Left cardiac atrium (tissue), 4 donors: ENCODE data around the gene TIE1. TPM values are rescaled to one million over a fixed set of nuclear protein-coding genes. Genes with fewer than 3 reads are reported as not detected.

Experiments used
- ATAC-seq, 2 donors: fragments of 200-7000 bp; cut with Tn5 transposase; one replicate each; pipeline ENCODE4 v1.9.1; 2020; ENCODE audit warnings: mild to moderate bottlenecking in 2 of 2, moderate library complexity in 2 of 2
- DNase-seq: peaks from one replicate; pipeline ENCODE4 v3.0.0-alpha.2; 2020
- intact Hi-C, 2 donors: fragments of 100-400 bp; cut with DNase I; formaldehyde crosslinking; loops; one replicate each; pipeline versions ENCODE4 v1.14.1 to v1.15.1; 2022 to 2023
- total RNA-seq, 2 donors: library from RNA; stranded (reverse); fragmentation: NEBNext Ultra II Directional; extraction: Animal tissue kit (Norgen Biotek cat#: 25700); gene quantifications; one replicate each; pipeline ENCODE4 v1.2.1, GENCODE V29; 2021
- donor health status: DM: no; HTN: yes; CAD: no.
- donor health status: DM: no; HTN: yes; CAD: no; lungs with severe emphysema.
- donor health status: DM: yes; HTN: yes; CAD: no.
- donor health status: Dilated cardiomyopathy.

The TIE1 gene
- total RNA-seq, 2 donors from 2014 or later, result 23.1 to 38.9 TPM

DNA sequence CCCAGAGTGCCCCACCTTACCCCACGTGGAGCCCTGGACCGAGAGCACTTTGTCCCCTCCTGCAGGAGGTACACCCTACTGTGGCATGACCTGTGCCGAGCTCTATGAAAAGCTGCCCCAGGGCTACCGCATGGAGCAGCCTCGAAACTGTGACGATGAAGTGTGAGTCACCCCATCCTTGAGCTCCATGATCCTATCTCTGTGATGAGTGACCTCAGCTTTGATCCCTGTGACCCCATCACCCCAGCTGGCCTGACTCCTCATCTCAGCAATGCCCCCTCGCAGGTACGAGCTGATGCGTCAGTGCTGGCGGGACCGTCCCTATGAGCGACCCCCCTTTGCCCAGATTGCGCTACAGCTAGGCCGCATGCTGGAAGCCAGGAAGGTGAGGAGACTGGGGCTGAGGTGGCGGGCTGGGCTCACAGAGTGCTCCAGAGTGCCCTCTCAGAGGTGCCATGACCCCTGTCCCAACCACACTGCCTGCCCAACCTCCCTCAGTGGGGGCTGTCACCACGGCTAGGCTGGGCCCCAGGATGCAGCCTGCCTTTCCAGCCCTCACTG, 20.6 kb downstream of the TIE1 start:
- DNase-seq (no peak), ATAC-seq (no peak)
- intact Hi-C loops, result no loop called here

DNA sequence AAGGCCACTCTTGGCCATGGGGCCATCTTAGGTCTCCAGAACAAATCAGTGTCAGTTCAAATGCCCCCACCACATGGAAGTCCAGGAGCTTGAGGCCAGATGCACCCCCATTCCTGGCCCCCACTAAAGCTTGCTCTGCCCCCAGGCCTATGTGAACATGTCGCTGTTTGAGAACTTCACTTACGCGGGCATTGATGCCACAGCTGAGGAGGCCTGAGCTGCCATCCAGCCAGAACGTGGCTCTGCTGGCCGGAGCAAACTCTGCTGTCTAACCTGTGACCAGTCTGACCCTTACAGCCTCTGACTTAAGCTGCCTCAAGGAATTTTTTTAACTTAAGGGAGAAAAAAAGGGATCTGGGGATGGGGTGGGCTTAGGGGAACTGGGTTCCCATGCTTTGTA, 21.7 kb downstream of the TIE1 start:
- DNase-seq (no peak), ATAC-seq (no peak)
- intact Hi-C loops, result no loop called here

DNA sequence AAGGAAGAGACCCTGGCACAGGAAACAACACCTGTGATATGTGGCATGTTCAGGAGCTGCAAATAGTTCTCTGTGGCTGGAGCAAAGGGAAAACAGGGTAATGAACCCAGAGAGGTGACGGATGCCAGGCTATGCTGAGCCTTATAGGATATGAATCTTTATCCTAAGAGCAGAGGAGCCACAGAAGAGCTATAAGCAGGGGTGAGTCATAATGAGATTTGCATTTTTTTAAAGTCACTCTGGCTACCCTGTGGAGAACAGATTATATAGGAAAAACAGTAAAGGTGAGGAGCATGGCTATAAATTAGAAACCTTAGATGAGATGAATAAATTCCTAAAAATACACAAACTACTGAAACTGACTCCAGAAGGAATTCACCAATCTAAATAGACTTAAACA, 24.0 kb downstream of the TIE1 start:
- no peak for DNase-seq
- intact Hi-C loops, result no loop called here
- ATAC-seq, result no peak

DNA sequence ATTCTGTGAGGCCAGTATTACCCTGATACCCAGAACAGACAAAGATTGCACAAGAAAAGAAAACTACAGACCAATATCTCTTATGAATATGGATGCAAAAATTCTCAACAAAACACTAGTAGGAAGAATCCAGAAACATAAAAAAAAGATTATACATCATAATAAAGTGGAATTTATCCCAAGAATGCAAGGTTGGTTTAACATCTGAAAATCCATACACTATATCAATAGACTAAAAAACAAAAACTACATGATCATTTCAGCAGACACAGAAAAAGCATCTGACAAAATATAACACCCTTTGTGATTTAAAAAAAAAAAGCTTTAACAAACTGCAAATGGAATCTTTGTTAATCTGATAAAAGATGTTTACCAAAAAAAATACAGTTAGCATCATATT, 24.6 kb downstream of the TIE1 start:
- no peak for DNase-seq
- intact Hi-C loops, result no loop called here
- ATAC-seq, result no peak

DNA sequence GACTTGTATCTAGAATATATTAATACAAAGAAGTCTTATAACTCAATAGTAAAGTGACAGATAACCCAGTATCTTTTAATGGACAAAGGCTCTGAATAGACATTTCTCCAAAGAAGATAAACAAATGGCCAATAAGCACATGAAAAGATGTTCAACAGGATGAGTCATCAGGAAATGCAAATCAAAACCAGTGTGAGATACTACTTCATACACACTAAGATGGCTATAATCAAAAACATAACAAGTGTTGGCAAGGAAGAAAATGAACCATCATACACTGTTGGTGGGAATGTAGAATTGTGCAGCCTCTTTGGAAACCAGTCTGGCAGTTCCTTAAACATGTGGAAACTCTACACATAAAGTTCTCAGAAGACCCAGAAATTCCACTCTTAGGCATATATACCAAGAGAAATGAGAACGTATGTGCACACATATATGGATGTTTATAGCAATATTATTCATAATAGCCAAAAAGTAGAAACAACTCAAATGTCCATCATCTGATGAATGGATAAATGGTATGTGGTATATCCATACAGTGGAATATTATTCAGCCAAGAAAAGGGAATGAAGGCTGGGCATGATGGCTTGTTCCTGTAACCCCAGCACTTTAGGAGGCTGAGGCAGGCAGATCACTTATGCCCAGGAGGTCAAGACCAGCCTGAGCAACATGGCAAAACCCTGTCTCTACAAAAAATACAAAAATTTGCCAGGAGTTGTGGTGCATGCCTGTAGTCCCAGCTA, 26.9 kb downstream of the TIE1 start:
- ATAC-seq (no peak), DNase-seq (no peak)
- intact Hi-C loops, result no loop called here

DNA sequence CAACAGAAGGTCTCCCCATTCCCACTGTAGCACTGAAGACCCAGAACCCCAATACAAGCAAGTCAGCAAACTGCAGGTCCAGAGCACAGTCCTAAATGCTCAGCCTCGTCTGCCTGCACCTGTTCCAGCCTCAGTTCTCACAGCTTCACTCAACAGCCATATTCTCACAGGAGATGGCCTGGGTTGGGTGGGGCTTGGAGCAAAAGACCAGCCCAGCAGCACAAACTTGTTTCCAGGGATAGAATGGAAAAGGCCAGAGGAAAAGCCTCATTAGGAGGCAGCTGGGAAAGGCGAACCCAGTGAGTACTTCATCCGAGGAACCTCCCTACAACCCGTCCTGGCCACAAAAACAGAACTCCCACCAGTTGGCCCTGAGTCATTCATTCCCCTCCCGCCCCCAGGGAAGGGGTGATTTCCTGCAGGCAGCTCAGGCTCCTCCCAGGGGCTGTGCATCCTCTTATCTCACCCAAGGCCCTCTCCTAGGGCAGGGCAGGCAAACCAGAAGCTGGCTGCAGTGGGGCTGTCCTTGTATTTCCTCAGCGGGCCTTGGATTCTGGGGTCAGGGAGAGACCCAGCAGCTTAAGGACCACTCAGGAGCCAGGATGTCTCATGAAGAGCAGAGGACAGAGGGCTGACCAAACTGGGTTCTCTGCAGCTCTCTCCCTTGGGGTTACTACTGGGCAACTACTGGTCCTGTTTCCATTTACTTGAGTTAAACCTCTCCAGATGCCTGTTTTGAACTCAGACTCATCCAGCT, 29.4 kb downstream of the TIE1 start:
- peak; percentile 88 for DNase-seq
- intact Hi-C loops, result no loop called here
- ATAC-seq, result peak; percentile 89 to 96

DNA sequence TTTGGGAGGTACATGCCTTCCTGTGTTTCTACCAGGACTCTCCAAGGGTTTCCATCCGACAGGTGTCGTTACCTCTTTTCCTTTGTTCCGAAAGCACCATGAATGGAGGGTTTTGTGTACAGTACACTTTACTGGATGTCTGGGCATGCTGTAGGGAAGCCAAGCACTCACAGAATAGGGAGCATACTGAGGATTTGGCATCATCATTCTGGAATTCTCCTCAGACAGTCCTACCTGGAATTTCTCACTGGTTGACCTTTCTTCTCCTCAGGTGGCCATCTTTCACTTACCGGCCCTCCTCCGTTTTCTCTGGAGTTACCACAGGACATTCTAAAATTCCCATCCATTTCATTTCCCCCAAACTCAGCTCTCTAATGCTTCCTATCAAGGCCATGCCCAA, 30.9 kb downstream of the TIE1 start:
- no peak for DNase-seq
- ATAC-seq, result no peak
- intact Hi-C loops, result no loop called here

DNA sequence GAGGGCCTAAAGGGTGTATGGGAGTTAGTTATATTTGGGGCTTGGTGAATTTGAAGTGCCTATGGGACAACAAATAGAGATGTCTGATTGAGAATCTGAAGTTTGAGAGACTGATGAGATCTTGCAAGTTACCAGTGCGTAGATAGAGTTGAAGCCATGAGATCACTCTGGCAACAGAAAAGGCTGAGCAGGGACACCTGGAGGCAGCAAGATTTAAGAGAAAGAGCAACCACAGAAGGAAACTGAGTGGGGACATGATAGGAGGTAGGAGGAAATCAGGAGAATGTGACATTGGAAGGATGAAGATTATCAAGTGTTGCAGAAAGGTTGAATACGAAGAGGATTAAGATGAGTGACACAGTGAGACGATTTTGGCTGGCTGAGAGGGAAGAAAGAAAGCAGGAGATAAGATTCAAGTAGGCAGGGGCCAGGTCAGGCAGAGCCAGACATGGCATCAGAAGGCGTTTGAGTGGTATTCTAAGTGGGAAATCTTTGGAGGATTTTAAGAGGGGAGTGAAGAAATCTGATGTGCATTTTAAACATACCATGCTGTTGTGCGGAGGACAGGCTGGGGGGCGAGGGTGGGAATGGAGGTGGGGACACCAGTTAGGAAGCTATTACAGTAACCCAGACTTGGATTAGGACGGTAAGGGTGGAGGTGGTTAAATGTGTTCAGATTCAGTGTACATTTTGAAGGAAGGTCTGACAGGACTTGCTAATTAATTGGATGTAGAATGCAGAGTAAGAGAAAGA, 33.8 kb downstream of the TIE1 start:
- DNase-seq (no peak), ATAC-seq (peak in 1 of 2 donors; percentile 15)
- intact Hi-C loops, result no loop called here

DNA sequence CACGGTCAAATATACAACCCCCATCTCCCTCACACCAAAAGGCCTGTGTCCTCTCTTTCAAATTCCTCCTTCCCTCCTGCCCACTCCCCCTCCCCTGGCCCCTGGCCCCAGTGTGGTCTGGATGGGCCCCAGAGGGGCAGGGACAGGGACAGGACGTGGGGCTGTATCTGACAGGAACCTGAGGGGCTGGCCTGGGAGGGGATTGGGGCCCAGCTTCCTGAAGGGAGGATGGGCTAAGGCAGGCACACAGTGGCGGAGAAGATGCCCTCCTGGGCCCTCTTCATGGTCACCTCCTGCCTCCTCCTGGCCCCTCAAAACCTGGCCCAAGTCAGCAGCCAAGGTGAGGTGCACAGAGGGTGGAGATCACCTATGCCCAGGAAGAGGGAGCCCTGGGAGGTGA, 36.8 kb downstream of the TIE1 start, which contains the start of gene MPL:
Gene MPL, plus strand, starts transcription at position 231 of the 400 bp plus-strand sequence. Its CDS starts 31 bp downstream, at position 262.
- intact Hi-C loops, result no loop called here
- ATAC-seq (no peak), DNase-seq (no peak)

DNA sequence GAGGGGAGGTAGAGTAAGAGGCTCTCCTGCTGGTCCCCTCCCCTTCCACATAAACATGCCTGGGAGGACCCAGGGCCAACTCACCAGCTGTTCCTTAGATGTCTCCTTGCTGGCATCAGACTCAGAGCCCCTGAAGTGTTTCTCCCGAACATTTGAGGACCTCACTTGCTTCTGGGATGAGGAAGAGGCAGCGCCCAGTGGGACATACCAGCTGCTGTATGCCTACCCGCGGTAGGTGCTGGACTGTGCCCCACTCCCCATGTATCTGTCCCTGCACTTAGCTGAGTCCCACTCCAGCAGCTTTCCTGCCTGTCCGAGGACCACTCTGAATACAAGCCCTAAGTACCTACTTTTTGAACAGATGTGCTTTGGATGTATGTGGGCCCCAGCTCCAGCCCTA, 37.2 kb downstream of the TIE1 start:
- ATAC-seq (no peak), DNase-seq (no peak)
- intact Hi-C loops, result no loop called here

DNA sequence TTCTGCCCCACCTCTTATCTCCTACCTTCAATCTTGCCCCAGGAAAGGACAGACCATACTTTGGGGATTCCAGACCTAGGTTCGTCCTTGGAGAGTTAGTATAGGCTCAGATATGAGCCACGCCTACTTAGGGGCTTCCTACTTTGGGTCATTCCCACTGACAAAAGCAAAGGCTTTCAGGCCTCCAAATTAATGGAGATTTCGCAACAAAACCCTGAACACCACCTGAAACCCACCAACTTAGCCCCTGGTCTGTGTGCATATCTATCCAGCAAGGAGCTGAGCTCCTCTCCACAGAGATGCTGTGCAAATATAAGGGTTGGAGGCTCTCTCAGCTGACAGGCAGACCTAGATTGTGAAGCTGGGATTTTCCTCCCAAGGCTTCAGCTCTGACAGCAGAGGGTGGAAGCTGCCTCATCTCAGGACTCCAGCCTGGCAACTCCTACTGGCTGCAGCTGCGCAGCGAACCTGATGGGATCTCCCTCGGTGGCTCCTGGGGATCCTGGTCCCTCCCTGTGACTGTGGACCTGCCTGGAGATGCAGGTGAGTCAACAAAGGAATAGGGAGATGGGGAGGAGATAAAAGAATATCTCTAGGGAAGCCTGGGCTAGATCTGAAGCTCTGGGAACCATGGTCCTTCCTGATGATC, 38.9 kb downstream of the TIE1 start:
- DNase-seq, result no peak
- no peak for ATAC-seq
- intact Hi-C loops, result no loop called here

DNA sequence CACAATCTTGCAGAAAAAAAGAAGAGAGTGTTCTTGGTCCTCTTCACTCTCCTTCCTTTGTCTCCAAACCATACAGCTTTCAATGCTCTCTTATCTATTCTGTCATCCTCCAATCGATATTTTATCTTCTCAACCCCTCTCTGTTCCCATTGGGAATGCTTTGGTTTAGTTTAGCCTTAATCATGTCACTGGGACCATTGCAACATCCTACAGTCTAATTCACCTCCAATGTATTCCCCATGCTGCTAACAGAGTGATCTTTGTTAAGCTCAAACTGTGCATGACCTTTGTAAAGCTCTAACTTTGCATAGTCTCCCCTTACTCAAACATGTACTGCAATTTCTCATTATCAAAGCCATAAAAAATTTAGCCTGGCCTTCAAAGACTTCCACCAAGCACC, 39.8 kb downstream of the TIE1 start:
- no peak for ATAC-seq
- intact Hi-C loops, result no loop called here
- no peak for DNase-seq

DNA sequence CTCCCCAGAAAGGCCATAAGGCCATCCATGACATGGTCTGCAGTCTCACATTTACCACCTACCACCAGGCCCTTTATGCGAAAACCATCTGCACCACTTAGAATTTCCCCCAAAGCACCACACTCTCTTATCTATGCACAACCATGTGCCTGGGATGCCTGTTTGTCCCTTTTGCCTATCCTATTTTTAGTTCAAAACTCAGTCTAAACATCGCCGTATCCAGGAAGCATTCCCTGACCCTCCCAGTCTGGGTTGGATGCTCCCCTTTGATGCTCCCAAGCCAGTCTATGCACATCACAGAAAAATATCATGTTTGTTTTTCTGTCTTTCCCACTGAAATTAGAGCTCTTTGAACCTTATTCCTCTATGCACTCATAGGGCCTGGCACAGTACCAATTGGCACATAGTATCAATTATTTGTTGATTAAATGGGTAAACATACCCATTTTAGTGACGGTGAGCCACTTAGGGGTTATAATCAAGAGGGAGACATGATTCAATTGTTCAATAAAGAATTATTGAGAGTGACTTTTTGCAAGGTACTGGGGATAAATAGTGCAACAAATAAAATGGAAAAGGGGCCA, 43.6 kb downstream of the TIE1 start:
- intact Hi-C loops, result no loop called here
- DNase-seq (peak; percentile 40), ATAC-seq (peak; percentile 13 to 33)

DNA sequence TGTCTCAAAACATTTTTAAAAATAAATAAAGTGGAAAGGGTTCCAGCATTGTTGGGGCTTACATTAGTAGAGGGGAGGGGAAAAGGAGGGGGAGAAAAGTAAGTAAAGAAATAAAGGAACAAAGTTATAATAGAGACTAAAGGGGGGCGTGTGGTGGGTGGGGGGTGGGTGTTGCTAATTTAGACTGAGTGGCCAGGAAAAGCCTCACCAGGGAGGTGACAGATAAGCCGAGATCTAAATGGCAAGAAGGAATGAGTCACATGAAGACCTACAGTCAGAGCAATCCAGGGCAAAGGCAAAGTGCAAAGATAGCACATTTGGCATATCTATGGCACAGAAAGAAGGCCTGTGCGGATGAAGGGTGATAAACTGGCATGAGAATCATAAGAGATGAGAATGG, 44.3 kb downstream of the TIE1 start:
- peak; percentile 14 to 23 for ATAC-seq
- intact Hi-C loops, result no loop called here
- DNase-seq, result no peak

DNA sequence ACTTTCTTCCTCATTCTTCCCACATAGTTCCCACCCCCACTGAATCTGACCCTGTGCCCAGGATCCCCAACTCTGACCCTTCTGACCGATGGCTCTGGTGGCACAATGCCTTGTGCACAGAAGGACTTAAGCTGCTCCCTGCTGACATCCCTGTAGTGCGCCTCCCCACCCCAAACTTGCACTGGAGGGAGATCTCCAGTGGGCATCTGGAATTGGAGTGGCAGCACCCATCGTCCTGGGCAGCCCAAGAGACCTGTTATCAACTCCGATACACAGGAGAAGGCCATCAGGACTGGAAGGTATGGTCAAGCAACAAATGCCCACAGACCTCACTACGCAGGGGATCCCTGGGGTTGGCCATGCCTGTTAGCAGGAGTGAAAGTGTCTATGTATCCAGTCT, 45.9 kb downstream of the TIE1 start:
- ATAC-seq (no peak), DNase-seq (no peak)
- intact Hi-C loops, result no loop called here

DNA sequence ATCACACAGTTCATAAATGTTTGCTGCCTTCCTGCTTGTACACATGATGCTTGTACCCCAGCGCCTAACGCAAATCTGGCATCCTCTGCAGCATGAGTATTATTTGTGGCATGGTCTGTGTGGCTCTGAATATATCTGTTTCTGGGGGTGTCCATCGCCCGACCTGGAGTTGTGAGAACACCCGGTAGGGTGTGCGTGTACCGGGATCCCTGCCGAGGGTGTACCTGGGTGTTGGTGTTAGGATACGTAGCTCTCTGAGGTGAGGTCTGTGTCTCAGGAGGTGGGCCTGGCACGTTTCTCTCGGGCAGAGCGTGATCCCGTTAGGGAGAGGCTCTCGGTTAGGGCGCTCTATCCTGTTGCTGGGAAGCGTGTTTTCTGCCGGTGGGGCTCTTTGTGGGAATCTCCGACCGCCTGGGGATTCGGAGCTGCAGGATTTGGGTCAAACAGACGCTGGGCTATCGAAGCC, 47.6 kb downstream of the TIE1 start:
- peak; percentile 10 to 25 for ATAC-seq
- intact Hi-C loops, result no loop called here
- no peak for DNase-seq

DNA sequence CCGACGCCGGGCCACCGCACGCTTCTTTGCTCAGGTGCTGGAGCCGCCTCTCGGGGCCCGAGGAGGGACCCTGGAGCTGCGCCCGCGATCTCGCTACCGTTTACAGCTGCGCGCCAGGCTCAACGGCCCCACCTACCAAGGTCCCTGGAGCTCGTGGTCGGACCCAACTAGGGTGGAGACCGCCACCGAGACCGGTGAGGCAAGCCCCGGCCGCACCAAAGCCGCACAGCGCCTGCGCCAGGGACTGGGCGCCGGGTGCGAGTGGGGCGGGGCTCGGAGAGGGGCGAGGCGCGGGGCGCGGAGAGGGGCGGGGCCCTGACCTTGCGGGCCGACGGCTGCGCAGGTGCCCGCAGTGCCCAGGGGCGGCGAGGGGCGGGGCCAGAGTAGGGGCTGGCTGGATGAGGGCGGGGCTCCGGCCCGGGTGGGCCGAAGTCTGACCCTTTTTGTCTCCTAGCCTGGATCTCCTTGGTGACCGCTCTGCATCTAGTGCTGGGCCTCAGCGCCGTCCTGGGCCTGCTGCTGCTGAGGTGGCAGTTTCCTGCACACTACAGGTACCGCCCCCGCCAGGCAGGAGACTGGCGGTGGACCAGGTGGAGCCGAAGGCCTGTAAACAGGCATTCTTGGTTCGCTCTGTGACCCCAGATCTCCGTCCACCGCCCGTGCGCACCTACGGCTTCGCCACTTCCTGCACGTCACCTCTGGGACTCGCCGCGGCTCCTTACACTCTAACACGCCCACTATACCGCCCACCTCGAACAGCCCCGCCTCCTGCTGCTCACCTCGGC, 48.2 kb downstream of the TIE1 start:
- DNase-seq (peak; percentile 86), ATAC-seq (peak; percentile 90 to 97)
- intact Hi-C loops, result no loop called here
